ENCODE results near the gene COIL.
A peak's percentile ranks its signal among the peaks of the same experiment; 100 is the strongest.

COIL gene

GRCh38 chr17:56933868-56934267 lies 27.0 kb downstream of the COIL start:
- no peak for DNase-seq (ENCODE audit: low read depth)

GRCh38 chr17:56933151-56933745 lies 27.6 kb downstream of the COIL start:
- no peak for DNase-seq (ENCODE audit: low read depth)

DNA sequence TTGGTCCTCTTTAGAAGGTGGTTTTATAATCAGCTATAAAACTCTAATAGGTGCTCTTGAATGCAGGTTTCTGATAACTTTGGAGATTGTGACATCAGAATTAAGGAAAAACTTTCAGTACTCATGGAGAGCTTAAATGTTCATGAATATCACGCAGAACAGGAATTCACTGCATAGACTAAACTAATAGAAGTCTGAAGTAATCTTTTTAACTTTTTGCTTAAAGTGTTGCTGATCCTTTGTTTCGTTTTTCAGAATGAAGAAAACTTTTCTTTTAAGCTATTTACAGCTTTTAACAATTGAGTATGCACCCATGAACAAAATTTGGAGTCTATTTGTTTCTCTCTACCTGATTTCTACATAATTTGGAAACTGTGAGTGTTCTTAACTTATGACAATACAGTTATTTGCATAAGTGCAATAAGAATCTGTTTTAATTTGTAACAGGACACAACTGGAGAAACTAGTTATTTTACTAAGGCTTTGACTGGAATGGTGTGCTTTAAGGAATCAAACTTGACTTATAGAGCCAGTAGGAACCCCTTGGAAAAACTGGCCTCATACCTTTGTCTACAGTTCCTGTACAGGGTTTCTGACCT lies 30.0 kb downstream of the COIL start:
- DNase-seq (ENCODE audit: low read depth): no peak

- no peak for DNase-seq (ENCODE audit: low read depth)
Measured at GRCh38 chr17:56929362-56929969, 31.4 kb downstream of the COIL start.

DNA sequence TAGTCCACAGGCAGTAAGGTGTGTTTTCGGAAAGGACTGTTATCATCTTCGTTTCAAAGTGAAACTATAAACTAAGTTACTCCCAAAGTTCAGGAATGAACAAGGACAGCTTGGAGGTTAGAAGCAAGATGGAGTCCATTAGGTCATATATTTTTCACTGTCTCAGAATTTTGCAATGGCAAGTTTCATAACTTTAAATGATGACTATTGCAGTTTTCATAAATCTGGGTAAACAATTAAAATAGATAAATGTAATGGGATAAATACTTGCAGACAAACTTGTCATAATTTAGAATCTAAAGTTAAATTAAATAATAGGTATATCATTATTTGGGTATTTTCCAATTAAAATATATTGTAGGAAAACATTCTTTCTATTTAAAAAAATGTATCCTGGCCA lies 32.3 kb downstream of the COIL start:
- DNase-seq (ENCODE audit: low read depth): no peak

DNA sequence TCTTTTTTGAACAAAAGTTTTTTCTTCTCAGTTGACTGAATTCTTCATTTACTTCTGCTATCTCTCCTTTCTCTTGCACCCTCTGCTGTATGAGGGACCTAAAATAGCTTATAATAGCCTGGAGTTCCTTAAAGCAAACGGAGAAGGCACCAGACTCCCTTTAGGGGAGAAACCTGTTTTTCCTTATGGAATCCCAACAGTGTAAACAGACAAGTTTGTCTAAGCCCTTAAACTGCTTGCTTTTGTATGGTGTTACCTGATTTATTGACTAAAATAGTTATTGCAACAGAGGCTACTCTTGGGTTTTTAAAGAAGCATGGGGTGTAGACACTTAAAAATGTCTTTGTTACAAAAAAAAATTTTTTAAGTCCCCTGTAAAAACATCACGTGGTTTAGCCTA lies 34.1 kb downstream of the COIL start:
- no peak for DNase-seq (ENCODE audit: low read depth)

DNA sequence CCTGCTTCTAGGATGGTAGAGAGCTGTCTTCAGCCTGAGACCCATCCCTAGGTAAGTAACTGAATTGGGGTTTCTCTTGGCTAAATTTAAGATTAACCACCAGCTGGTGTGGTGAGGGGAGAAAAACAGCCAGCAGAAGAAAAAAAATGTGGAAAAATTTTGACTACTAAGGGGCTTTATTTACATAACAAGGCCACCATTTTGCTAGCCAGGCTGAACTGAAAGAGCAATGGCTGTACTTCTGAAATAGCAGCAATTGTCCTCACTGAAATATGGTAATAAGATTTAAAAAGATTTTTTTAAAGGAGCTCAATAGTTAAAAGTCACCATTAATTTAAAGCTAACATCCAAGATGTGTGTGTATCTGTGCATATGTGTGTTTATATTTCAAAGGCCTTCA lies 34.6 kb downstream of the COIL start:
- no peak for DNase-seq (ENCODE audit: low read depth)

GRCh38 chr17:56925088-56925487 lies 35.8 kb downstream of the COIL start:
- DNase-seq (ENCODE audit: low read depth): no peak

- DNase-seq (ENCODE audit: low read depth): no peak
Measured at GRCh38 chr17:56919717-56920116, 41.1 kb downstream of the COIL start.

DNA sequence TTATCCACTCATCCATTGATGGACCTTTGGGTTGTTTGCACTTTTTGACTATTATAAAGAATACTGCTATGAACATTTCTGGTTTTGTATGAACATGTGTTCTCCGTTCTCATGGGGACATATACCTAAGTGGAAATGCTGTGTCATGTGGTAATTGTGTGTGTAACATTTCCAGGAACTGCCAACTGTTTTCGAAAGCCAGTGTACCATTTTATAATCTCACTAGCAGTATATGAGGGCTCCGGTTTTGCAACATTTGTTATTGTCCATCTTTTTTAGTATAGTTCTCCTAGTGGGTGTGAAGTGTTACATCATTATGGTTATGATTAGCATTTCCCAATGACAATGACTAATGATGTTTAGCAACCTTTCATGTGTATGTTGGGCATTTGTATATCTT lies 41.9 kb downstream of the COIL start:
- no peak for DNase-seq (ENCODE audit: low read depth)

GRCh38 chr17:56917559-56918296 lies 43.1 kb downstream of the COIL start:
- no peak for DNase-seq (ENCODE audit: low read depth)

GRCh38 chr17:56914581-56915273 lies 46.1 kb downstream of the COIL start:
- no peak for DNase-seq (ENCODE audit: low read depth)

GRCh38 chr17:56913867-56914580 lies 46.8 kb downstream of the COIL start, which contains the start of gene TRIM25:
TRIM25 (minus strand) TSS chr17:56914049; CDS start chr17:56913988, 61 bp downstream.
- DNase-seq (ENCODE audit: low read depth): peak; percentile 86

DNA sequence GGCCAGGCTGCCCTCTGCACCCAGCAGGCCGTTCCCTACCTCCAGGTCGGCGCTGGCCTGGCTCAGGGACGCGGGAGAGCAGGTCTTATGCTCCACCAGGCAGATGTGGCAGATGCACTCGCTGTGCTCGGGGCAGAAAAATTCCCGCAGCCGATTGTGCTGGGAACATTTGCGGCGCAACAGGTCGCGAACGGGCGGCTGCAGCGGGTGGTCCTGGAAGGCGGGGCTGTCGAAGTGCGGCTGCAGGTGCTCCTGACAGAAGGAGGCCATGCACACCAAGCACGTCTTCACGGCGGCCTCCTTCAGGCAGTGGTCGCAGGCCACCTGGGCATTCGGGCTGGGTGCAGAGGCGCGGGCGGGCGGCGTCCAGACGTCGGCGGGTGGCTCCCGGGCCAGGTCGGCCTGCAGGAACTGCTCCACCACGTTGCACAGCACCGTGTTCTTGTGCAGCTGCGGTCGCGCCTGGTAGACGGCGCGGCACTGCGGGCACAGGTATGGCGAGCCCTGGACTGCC lies 47.4 kb downstream of the COIL start:
- no peak for DNase-seq (ENCODE audit: low read depth)

- no peak for DNase-seq (ENCODE audit: low read depth)
Measured at GRCh38 chr17:56913000-56913311, 47.9 kb downstream of the COIL start.

- DNase-seq (ENCODE audit: low read depth): no peak
Measured at GRCh38 chr17:56912105-56912999, 48.5 kb downstream of the COIL start.

DNA sequence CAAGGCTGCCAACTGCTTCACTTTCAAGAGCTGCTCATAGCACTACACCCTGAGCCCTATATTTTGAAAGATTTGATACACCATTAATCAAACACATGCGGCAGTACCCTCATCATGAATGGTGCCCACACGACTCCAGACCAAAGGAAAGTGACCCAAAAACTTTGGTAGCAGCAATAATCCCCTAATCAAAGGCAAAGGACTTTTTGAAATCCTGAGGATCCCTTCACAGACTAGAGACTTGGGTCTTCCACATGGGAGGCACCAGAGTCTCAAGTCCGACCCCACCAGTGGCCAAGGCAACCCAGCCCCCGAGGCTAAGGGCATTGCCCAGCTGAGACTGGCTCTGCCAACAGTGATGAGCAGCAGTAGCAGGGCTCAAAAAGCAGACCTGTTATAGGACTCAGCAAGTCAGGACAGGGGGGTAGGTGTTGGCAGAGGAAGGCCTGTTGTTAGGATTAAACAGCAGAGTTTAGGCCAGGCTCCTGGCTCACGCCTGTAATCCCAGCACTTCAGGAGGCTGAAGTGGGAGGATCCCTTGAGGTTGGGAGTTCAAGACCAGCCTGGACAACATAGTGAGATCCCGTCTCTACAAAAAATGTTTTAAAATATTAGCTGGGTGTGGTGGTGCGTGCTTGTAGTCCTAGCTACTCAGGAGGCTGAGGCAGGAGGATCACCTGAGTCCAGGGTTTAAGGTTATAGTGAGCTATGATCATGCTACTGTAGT lies 50.2 kb downstream of the COIL start:
- DNase-seq (ENCODE audit: low read depth): no peak

GRCh38 chr17:56909742-56910508 lies 50.9 kb downstream of the COIL start:
- DNase-seq (ENCODE audit: low read depth): no peak

- no peak for DNase-seq (ENCODE audit: low read depth)
Measured at GRCh38 chr17:56908001-56908542, 52.8 kb downstream of the COIL start.

All from activated T-cell treated with anti-CD3 and anti-CD28 coated beads for 24 hours (primary cell).